ENCODE measurements around the gene ORAI2. TPM values are rescaled to one million over a fixed set of nuclear protein-coding genes. Genes with fewer than 3 reads are reported as not detected.
A peak's percentile ranks its signal among the peaks of the same experiment; 100 is the strongest.

The ORAI2 gene
- total RNA-seq, 6 experiments from 2014 or later, result 1.2 to 4.2 (median 2.6) TPM

DNA sequence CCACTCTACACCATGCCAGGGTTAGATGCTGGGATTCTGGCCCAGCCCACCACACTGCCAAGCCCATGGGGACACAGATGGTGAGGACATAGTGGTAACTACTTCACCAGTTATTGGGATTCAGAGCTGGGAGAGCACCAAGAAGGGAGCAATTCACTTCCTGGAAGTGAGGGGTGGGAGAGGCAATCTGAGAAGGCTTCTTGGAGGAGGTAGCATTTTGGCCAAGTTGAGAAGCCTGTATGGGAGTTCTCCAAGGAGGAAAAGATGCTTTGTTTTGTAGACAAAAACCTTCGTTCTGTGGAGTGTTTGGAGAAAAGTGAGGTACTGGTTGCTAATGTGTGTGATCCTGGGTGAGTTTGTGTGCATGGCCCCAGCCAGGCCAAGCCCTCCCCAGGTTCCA is 41.0 kb upstream of the ORAI2 start:
- Histone ChIP-seq H3K27me3 (no peaks in the 10 kb centered on the region), H3K9me3 (no peaks in the 10 kb centered on the region), H3K36me3 (no peaks in the 10 kb centered on the region), H3K4me3 (no peak overlapping the region), H3K27ac (no peak overlapping the region), H3K4me1 (peaks cover 0 to 10% (median 0%) of the 10 kb centered on the region in 4 donors)
- ATAC-seq (no peak), DNase-seq (no peak)
- TF ChIP-seq, protein P1, sequence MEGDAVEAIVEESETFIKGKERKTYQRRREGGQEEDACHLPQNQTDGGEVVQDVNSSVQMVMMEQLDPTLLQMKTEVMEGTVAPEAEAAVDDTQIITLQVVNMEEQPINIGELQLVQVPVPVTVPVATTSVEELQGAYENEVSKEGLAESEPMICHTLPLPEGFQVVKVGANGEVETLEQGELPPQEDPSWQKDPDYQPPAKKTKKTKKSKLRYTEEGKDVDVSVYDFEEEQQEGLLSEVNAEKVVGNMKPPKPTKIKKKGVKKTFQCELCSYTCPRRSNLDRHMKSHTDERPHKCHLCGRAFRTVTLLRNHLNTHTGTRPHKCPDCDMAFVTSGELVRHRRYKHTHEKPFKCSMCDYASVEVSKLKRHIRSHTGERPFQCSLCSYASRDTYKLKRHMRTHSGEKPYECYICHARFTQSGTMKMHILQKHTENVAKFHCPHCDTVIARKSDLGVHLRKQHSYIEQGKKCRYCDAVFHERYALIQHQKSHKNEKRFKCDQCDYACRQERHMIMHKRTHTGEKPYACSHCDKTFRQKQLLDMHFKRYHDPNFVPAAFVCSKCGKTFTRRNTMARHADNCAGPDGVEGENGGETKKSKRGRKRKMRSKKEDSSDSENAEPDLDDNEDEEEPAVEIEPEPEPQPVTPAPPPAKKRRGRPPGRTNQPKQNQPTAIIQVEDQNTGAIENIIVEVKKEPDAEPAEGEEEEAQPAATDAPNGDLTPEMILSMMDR (IDR thresholded peaks at IDR 0.05), result no peak
- no peak for TF ChIP-seq POLR2A (IDR thresholded peaks at IDR 0.05)
- WGBS (ENCODE audit: insufficient coverage, low coverage, low lambda C conversion rate, missing lambda C conversion rate), result no CpG with 5 or more reads among the region's 1 CpG
- intact Hi-C loops (cut with DNase I), result loop anchor here (5.0 kb wide), 1 partner anchor 110 kb away; no protein-coding TSS in a partner anchor

DNA sequence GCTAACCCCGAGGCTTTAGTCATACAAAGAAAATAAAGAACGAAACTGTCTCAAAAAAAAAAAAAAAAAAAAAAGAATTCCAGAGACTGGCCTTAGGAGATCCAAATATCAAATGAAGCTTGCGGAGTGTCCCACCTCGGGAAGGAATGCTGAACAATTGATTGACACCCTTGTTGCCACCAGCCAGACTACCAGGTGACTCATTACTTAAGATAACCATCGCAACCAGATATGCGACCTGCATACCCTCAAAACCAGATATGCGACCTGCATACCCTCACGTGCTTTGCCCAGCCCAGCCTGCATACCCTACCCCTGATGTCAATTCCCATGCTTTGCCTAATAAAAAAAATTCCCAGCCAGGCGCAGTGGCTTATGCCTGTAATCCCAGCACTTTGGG is 39.9 kb upstream of the ORAI2 start:
- H3K4me1 ChIP-seq, result peaks cover 0 to 11% (median 0%) of the 10 kb centered on the region in 4 donors
- intact Hi-C loops (cut with DNase I), result loop anchor here (5.0 kb wide), 1 partner anchor 111 kb away; no protein-coding TSS in a partner anchor
- DNase-seq, result no peak
- no peaks in the 10 kb centered on the region for H3K36me3 ChIP-seq
- no peak overlapping the region for H3K27ac ChIP-seq
- 83% methylated on average over 4 of the region's 9 CpGs for WGBS (ENCODE audit: insufficient coverage, low coverage, low lambda C conversion rate, missing lambda C conversion rate)
- H3K27me3 ChIP-seq, result no peaks in the 10 kb centered on the region
- no peak for TF ChIP-seq POLR2A (IDR thresholded peaks at IDR 0.05)
- TF ChIP-seq, protein P1 (IDR thresholded peaks at IDR 0.05), result no peak
- H3K9me3 ChIP-seq, result no peaks in the 10 kb centered on the region
- no peak overlapping the region for H3K4me3 ChIP-seq
- ATAC-seq, result no peak

DNA sequence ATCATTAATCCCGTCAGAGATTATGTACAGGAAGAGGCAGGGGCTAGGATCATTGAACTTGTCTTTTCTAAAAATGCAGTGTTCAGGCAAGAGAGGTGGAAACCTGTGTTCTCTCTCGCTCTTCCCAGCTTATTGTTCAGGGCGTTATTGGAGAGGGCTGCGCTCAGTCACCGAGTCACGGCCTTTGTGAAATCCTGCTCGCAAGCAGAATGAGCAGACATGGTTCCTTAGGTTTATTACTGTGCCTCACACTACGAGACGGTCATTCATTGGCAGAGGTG is 37.8 kb upstream of the ORAI2 start:
- Histone ChIP-seq H3K4me1 (peaks cover 0 to 11% (median 0%) of the 10 kb centered on the region in 4 donors), H3K9me3 (no peaks in the 10 kb centered on the region), H3K36me3 (peaks cover 0 to 15% (median 4%) of the 10 kb centered on the region in 4 donors), H3K4me3 (peak overlapping the region; percentile 85 to 96 (median 90)), H3K27ac (peak overlapping the region; percentile 71), H3K27me3 (no peaks in the 10 kb centered on the region)
- 12% methylated on average over 9 of the region's 9 CpGs for WGBS (ENCODE audit: insufficient coverage, low coverage, low lambda C conversion rate, missing lambda C conversion rate)
- TF ChIP-seq POLR2A (IDR thresholded peaks at IDR 0.05), result no peak
- TF ChIP-seq, protein P1 (IDR thresholded peaks at IDR 0.05), result no peak
- ATAC-seq (no peak), DNase-seq (no peak)
- intact Hi-C loops (cut with DNase I), result no loop called here

DNA sequence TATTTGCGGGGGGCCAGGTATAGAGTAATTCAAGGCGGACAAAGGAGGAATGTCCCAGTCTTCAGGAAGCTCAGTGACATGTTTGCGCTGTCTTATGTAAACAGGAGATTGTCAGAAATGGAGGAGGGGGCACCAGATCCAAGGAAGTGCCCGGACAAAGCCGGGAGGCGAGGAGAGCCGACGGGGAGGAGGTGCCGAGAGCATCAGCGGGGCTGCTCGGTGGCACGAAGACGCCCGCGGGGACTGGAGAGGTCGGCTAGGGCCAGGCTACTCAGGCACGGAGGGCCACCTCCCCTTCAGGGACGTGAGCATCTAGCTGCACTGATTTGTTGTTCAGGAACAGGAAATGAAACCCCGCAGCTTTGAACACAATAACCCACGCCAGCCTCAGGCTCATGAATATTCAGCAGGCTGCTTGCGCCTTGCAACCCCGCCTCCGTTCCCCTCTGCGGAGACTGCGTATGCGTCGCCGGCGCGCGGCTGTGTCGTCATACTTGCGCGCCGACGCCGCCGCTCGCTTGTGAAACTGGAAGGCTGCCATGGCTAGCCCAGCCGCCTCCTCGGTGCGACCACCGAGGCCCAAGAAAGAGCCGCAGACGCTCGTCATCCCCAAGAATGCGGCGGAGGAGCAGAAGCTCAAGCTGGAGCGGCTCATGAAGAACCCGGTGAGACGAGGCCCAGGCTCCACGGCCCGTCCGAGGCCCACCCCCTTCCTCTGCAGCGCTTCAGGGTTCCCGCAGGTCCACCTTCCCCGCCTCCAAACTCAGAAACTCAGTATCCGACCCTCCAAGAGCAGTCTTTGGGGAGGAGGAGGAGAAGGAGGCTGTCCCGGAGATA is 37.3 kb upstream of the ORAI2 start, which contains the start of gene PRKRIP1:
TSS of gene PRKRIP1 (plus strand) at position 491 of the 837 bp plus-strand sequence. CDS start at position 540, 49 bp downstream.
- Histone ChIP-seq H3K4me3 (peak within 1 kb of the TSS; percentile 85 to 96 (median 90)), H3K36me3 (peaks cover 0 to 20% (median 5%) of the 10 kb centered on the region in 4 donors), H3K4me1 (peaks cover 0 to 11% (median 0%) of the 10 kb centered on the region in 4 donors), H3K9me3 (no peaks in the 10 kb centered on the region), H3K27ac (peak within 1 kb of the TSS; percentile 71 to 73 (median 71)), H3K27me3 (no peaks in the 10 kb centered on the region)
- DNase-seq (peak; percentile 83 to 87 (median 86)), ATAC-seq (peak; percentile 94 to 96 (median 95))
- intact Hi-C loops (cut with DNase I), result no loop called here
- TF ChIP-seq, protein P1 (IDR thresholded peaks at IDR 0.05), result no peak
- peak; percentile 50 for TF ChIP-seq POLR2A (IDR thresholded peaks at IDR 0.05)
- WGBS (ENCODE audit: insufficient coverage, low coverage, low lambda C conversion rate, missing lambda C conversion rate), result 0% methylated on average over 26 of the region's 59 CpGs

Measured in right lobe of liver (tissue), 6 donors.